SK-N-SH (cell line): ENCODE results near the gene ROBO1. TPM values are rescaled to one million over a fixed set of nuclear protein-coding genes. Genes with fewer than 3 reads are reported as not detected.

Experiments used
- CTCF ChIA-PET: fragments of 300-600, 350-600 bp; formaldehyde crosslinking; extraction: SDS; loops from one replicate; lab custom pipeline; 2021; lab: Yijun Ruan, JAX
- POLR2A ChIA-PET: fragments of 350-600 bp; sonication (Branson Sonifier 250); formaldehyde crosslinking; extraction: SDS; loops from one replicate; lab custom pipeline; 2020; ENCODE audit warnings: antibody characterized with exemption, inconsistent platforms; lab: Yijun Ruan, JAX
- DNase-seq: peaks from one replicate; pipeline ENCODE4 v3.0.0; 2012
- H2AFZ ChIP-seq: fragments of 200-600 bp; sonication (generic); 2 replicates; pipeline ENCODE4 v1.8.1; 2016; ENCODE audit warnings: antibody characterized with exemption, mild to moderate bottlenecking, low read depth
- H3F3A ChIP-seq: fragments of 200-600 bp; sonication (generic); replicated peaks from 2 replicates; pipeline ENCODE3; 2016; ENCODE audit warnings: antibody characterized with exemption, mild to moderate bottlenecking; ENCODE audit not compliant: insufficient read depth
- H3K27ac ChIP-seq, 2 experiments: fragments of 200-500 bp in 1 of 2; fragments of 200-600 bp in 1 of 2; sonication (Bioruptor generic) in 1 of 2; sonication (generic), shearing (Covaris generic) in 1 of 2; 2 replicates each; pipeline versions ENCODE4 v1.5.1 to v1.6.1; 2014 to 2016; ENCODE audit warnings: low read depth in 2 of 2, inconsistent platforms in 1 of 2, low read length in 1 of 2, mild to moderate bottlenecking in 1 of 2, mixed read lengths in 1 of 2
- H3K27me3 ChIP-seq: fragments of 200-600 bp; sonication (generic), shearing (Covaris generic); 2 replicates; pipeline ENCODE4 v1.6.1; 2016; ENCODE audit warnings: mixed run types; ENCODE audit not compliant: insufficient read depth
- H3K36me3 ChIP-seq, 2 experiments: fragments of 200-500 bp in 1 of 2; fragments of 200-600 bp in 1 of 2; sonication (Bioruptor generic) in 1 of 2; sonication (generic) in 1 of 2; replicated peaks in 1 of 2; 2 replicates each; pipeline versions ENCODE3 to v1.5.1; 2014 to 2016; ENCODE audit warnings: low read length in 1 of 2, mild to moderate bottlenecking in 1 of 2; ENCODE audit not compliant: insufficient read depth in 2 of 2, control insufficient read depth in 1 of 2
- H3K4me1 ChIP-seq, 2 experiments: fragments of 200-500 bp in 1 of 2; fragments of 200-600 bp in 1 of 2; sonication (Bioruptor generic) in 1 of 2; sonication (generic), shearing (Covaris generic) in 1 of 2; 2 replicates each; pipeline versions ENCODE4 v1.5.1 to v1.6.1; 2014 to 2016; ENCODE audit warnings: low read depth in 1 of 2, low read length in 1 of 2, mixed run types in 1 of 2; ENCODE audit not compliant: insufficient read depth in 2 of 2, control insufficient read depth in 1 of 2
- H3K4me2 ChIP-seq: fragments of 200-600 bp; sonication (generic), shearing (Covaris generic); 2 replicates; pipeline ENCODE4 v1.6.1; 2017; ENCODE audit warnings: mixed run types
- H3K4me3 ChIP-seq, 2 experiments: fragments of 200-500 bp in 1 of 2; fragments of 200-600 bp in 1 of 2; sonication (Bioruptor generic) in 1 of 2; sonication (generic), shearing (Covaris generic) in 1 of 2; 2 replicates each; pipeline versions ENCODE4 v1.5.1 to v1.8.1; 2014 to 2016; ENCODE audit warnings: low read depth in 2 of 2, inconsistent platforms in 1 of 2, low read length in 1 of 2, mild to moderate bottlenecking in 1 of 2, mixed read lengths in 1 of 2, moderate library complexity in 1 of 2
- H3K79me2 ChIP-seq: fragments of 200-600 bp; sonication (generic); 2 replicates; pipeline ENCODE4 v1.8.1; 2017; ENCODE audit warnings: mild to moderate bottlenecking; ENCODE audit not compliant: insufficient read depth
- H3K9ac ChIP-seq: fragments of 200-600 bp; sonication (generic); 2 replicates; pipeline ENCODE4 v1.6.1; 2017; ENCODE audit warnings: mixed run types
- H3K9me2 ChIP-seq: fragments of 200-600 bp; sonication (generic); 2 replicates; pipeline ENCODE4 v1.6.1; 2017; ENCODE audit warnings: mixed run types
- H3K9me3 ChIP-seq: fragments of 200-600 bp; sonication (generic); 2 replicates; pipeline ENCODE4 v1.6.1; 2017; ENCODE audit warnings: mixed run types, mild to moderate bottlenecking, moderate library complexity
- H4K20me1 ChIP-seq: fragments of 200-600 bp; sonication (generic); 2 replicates; pipeline ENCODE4 v1.6.1; 2017; ENCODE audit warnings: mild to moderate bottlenecking, mixed run types; ENCODE audit not compliant: insufficient read depth
- EZH2phosphoT487 ChIP-seq: fragments of 200-600 bp; sonication (generic); IDR thresholded peaks from 2 replicates; pipeline ENCODE4 v1.6.1; 2017; ENCODE audit warnings: low read depth, mixed run types, mild to moderate bottlenecking, antibody characterized with exemption, moderate library complexity, borderline replicate concordance
- FOSL2 ChIP-seq: IDR thresholded peaks from 2 replicates; pipeline ENCODE4 v1.4.0; 2012; ENCODE audit warnings: low read depth, mild to moderate bottlenecking, moderate library complexity, borderline replicate concordance
- FOXJ3 ChIP-seq: sonication (generic); formaldehyde crosslinking; IDR thresholded peaks from 2 replicates; pipeline ENCODE4 v1.5.1; 2020; ENCODE audit warnings: mild to moderate bottlenecking, missing genetic modification reagents
- FOXM1 ChIP-seq: IDR thresholded peaks from 2 replicates; pipeline ENCODE4 v1.4.0; 2012; ENCODE audit warnings: low read depth, mild to moderate bottlenecking
- GABPA ChIP-seq: IDR thresholded peaks from 2 replicates; pipeline ENCODE4 v1.4.0; 2012; ENCODE audit warnings: low read depth, mild to moderate bottlenecking
- GATA2 ChIP-seq: sonication (generic); formaldehyde crosslinking; IDR thresholded peaks from 2 replicates; pipeline ENCODE4 v1.5.0; 2020; ENCODE audit warnings: mild to moderate bottlenecking, missing genetic modification reagents
- IRF3 ChIP-seq: fragments of 150-350 bp; IDR thresholded peaks from 2 replicates; pipeline ENCODE4 v1.6.1; 2016; ENCODE audit warnings: mild to moderate bottlenecking, low read depth, low read length
- JUND ChIP-seq: IDR thresholded peaks from 2 replicates; pipeline ENCODE4 v1.4.0; 2012
- MXI1 ChIP-seq: IDR thresholded peaks from 2 replicates; pipeline ENCODE4 v1.6.1; 2012; ENCODE audit warnings: mild to moderate bottlenecking, low read depth, low read length, improper control_type of control experiment
- NFIC ChIP-seq: IDR thresholded peaks from 2 replicates; pipeline ENCODE4 v1.4.0; 2012; ENCODE audit warnings: borderline replicate concordance
- POLR2AphosphoS5 ChIP-seq: IDR thresholded peaks from 2 replicates; pipeline ENCODE4 v1.6.1; 2012; ENCODE audit warnings: low read depth, low read length
- RAD21 ChIP-seq: IDR thresholded peaks from 2 replicates; pipeline ENCODE4 v1.6.1; 2012; ENCODE audit warnings: mild to moderate bottlenecking, low read length
- RFX5 ChIP-seq: IDR thresholded peaks from 2 replicates; pipeline ENCODE4 v1.6.1; 2012; ENCODE audit warnings: mild to moderate bottlenecking, improper control_type of control experiment, low read length
- RXRA ChIP-seq: IDR thresholded peaks from 2 replicates; pipeline ENCODE4 v1.4.0; 2012; ENCODE audit warnings: low read depth, mild to moderate bottlenecking, borderline replicate concordance
- SIN3A ChIP-seq: IDR thresholded peaks from 2 replicates; pipeline ENCODE4 v1.6.1; 2012; ENCODE audit warnings: low read depth, mild to moderate bottlenecking, low read length, moderate library complexity, borderline replicate concordance
- TAF1 ChIP-seq: IDR thresholded peaks from 2 replicates; pipeline ENCODE4 v1.6.1; 2012; ENCODE audit warnings: low read depth, mild to moderate bottlenecking, low read length, moderate library complexity, borderline replicate concordance
- TCF12 ChIP-seq: IDR thresholded peaks from 2 replicates; pipeline ENCODE4 v1.4.0; 2012
- YY1 ChIP-seq: IDR thresholded peaks from 2 replicates; pipeline ENCODE4 v1.4.0; 2012; ENCODE audit warnings: low read depth, mild to moderate bottlenecking
- WGBS: methylation state at CpG from one replicate; pipeline ENCODE4 v1.1.6; 2017; ENCODE audit warnings: low lambda C conversion rate; 5-methylcytosine and 5-hydroxymethylcytosine counted together
- polyA plus RNA-seq, 3 experiments: library from polyadenylated mRNA; depleted of rRNA; stranded (reverse); fragments of >200 nt; gene quantifications; 2 replicates each; pipeline ENCODE4 v1.2.3, GENCODE V29; 2012
- TF ChIP-seq, protein P1 (sequence below): IDR thresholded peaks from 2 replicates; pipeline ENCODE4 v1.4.0; 2012; ENCODE audit warnings: low read depth, borderline replicate concordance

Gene ROBO1
- polyA plus RNA-seq, 1 of the 3 experiments (the other 2 are of a cell fraction) = 22.7 TPM

- CTCF ChIA-PET = no interaction called here
- no peak for TF ChIP-seq TCF12
- TF ChIP-seq, protein P1, sequence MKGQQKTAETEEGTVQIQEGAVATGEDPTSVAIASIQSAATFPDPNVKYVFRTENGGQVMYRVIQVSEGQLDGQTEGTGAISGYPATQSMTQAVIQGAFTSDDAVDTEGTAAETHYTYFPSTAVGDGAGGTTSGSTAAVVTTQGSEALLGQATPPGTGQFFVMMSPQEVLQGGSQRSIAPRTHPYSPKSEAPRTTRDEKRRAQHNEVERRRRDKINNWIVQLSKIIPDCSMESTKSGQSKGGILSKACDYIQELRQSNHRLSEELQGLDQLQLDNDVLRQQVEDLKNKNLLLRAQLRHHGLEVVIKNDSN = no peak
- no peak for TF ChIP-seq GABPA
- no peak for TF ChIP-seq POLR2AphosphoS5
- no peak for TF ChIP-seq TAF1
- TF ChIP-seq FOXJ3 (CRISPR knock-in tag) = no peak
- TF ChIP-seq MXI1 = no peak
- TF ChIP-seq FOXM1 = no peak
- no peak for TF ChIP-seq EZH2phosphoT487
- no peak for TF ChIP-seq RFX5
- no peak for TF ChIP-seq SIN3A
- no peak for TF ChIP-seq GATA2 (CRISPR knock-in tag)
- TF ChIP-seq NFIC = no peak
- TF ChIP-seq JUND = no peak
- TF ChIP-seq IRF3 = no peak
- no peak for TF ChIP-seq RXRA
- TF ChIP-seq RAD21 = no peak
- no peak for TF ChIP-seq FOSL2
- TF ChIP-seq, all 33 proteins: peak for 0
- WGBS = 73% methylated on average over 1 of the region's 1 CpG
These were observed 1005.7 kb downstream of the ROBO1 start for GRCh38 chr3:78762121-78762520.

DNA sequence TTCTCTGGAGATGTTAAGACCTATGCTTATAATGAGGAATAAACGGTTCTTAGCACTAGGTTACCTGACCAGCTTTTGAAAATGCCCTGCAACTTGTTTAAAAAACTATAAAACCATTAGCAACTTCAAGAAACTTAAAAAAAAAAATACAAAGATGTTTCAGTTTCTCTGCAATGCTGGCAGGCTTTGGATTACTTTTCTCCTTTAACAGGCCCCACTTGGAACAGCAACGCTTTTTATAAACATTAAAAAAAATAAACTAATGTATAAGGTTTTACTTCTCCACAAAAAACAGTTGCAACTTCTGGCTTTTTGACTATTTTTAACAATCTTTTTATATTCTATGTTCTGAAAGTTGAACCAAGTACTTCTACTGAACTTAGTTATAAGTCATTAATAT lies 1006.7 kb downstream of the ROBO1 start:
- ChIA-PET POLR2A (no interaction called here), CTCF (interaction anchor here (0.6 kb wide), 1 partner anchor 1790 kb away, joined by 4 read pairs; no protein-coding TSS in a partner anchor)
- Histone ChIP-seq H3F3A (peaks cover 3% of the 10 kb centered on the region), H3K4me2 (no peak overlapping the region), H3K27ac (no peak overlapping the region), H3K4me1 (peaks cover 0 to 4% of the 10 kb centered on the region in 2 experiments; a peak in 1 of 4 replicates), H3K27me3 (no peaks in the 10 kb centered on the region), H3K36me3 (peaks cover 0 to 3% of the 10 kb centered on the region in 2 experiments), H3K9ac (no peak overlapping the region), H4K20me1 (no peaks in the 10 kb centered on the region), H2AFZ (no peak overlapping the region), H3K9me3 (no peaks in the 10 kb centered on the region), H3K4me3 (no peak overlapping the region), H3K9me2 (no peaks in the 10 kb centered on the region), H3K79me2 (no peaks in the 10 kb centered on the region; the same call in none of the 2 replicates)
- 53% methylated on average over 2 of the region's 2 CpGs for WGBS
- DNase-seq = no peak
- TF ChIP-seq JUND (no peak), YY1 (no peak), SIN3A (no peak), MXI1 (no peak), TCF12 (no peak)

More at GRCh38 chr3:78762121-78762520, 1005.7 kb downstream of the ROBO1 start:
- Histone ChIP-seq H3K27ac (no peak overlapping the region), H3K79me2 (no peaks in the 10 kb centered on the region; the same call in none of the 2 replicates), H3K27me3 (no peaks in the 10 kb centered on the region), H3K9me3 (no peaks in the 10 kb centered on the region), H4K20me1 (no peaks in the 10 kb centered on the region), H3K4me2 (no peak overlapping the region), H3K9me2 (no peaks in the 10 kb centered on the region), H3F3A (peaks cover 3% of the 10 kb centered on the region), H3K9ac (no peak overlapping the region), H2AFZ (no peak overlapping the region), H3K4me1 (peaks cover 0 to 4% of the 10 kb centered on the region in 2 experiments; a peak in 1 of 4 replicates), H3K36me3 (no peaks in the 10 kb centered on the region), H3K4me3 (no peak overlapping the region)
- DNase-seq = no peak
- POLR2A ChIA-PET = no interaction called here
